ENCODE measurements around the gene YTHDC1.
"Not testable (repeated sequence)": the region's sequence is repeated elsewhere in the genome, so short reads cannot be mapped to it uniquely, and the experiment has no call there.

Gene YTHDC1

GRCh38 chr4:68349649-68350360 is at the start of gene YTHDC1:
Gene YTHDC1, minus strand, starts transcription at chr4:68350090. Its CDS starts 337 bp downstream, at chr4:68349753.
- DNase-seq (ENCODE audit: low read depth in 2 of 2): peak; percentile 86 to 92

GRCh38 chr4:68399306-68399705 is 49.4 kb upstream of the YTHDC1 start:
- no peak for DNase-seq (ENCODE audit: low read depth in 2 of 2)

- no peak for DNase-seq (ENCODE audit: low read depth in 2 of 2)
These were observed 46.9 kb upstream of the YTHDC1 start for GRCh38 chr4:68396756-68397155.

DNA sequence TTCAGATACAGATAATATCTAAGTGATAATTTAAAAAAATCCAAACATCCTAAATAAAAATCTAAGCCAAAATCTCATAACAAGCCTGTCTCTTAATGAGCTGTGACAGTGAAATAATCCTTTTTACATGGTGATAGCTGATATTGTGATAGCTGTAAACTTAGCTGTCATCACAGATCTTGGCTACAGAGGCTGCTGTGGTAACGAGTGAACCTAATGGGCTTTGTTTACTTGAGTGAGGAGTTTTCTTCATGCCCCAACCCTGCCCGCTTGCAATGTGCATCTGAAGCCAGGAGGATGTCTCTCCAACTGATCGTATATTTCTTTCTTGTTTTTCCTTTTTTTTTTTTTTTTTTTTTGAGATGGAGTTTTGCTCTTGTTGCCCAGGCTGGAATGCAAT is 41.5 kb upstream of the YTHDC1 start:
- DNase-seq (ENCODE audit: low read depth in 2 of 2): no peak

DNA sequence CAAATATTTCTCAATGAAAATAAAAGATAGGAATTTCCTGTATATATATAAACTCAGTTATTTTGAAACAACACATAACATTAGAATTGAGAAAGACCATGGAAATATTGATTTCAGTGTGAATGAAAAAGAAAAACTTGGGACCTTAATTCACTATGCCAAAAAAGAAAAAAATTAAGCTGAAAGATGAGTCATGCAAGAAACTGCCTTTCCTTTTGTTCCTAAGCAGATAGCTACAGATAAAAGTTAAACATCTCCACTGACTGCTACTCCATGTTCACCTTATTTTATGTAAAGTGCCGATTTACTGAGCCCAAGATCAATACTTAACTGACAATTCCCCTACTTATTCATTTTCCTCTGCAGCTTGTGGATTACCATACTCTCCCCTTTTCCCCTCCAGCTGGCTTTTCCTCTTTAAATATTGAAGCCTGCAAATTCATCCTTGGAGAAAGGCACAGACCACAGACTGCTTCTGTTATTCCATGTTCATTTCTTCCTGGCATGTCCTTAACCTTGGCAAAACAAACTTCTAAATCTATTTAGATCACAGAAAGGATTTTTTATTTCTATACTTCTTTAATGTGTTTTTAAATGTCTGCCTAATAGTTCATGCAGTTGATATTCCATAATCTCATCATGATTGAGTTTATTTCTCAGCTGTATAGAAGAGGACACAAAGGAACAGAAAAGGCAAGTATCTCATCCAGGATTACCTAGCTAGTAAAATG is 40.5 kb upstream of the YTHDC1 start:
- no peak for DNase-seq (ENCODE audit: low read depth in 2 of 2)

- not testable (repeated sequence) for DNase-seq (ENCODE audit: low read depth in 2 of 2)
These were observed 39.6 kb upstream of the YTHDC1 start for GRCh38 chr4:68389386-68389913.

GRCh38 chr4:68388347-68388865 is 38.5 kb upstream of the YTHDC1 start:
- DNase-seq (ENCODE audit: low read depth in 2 of 2): no peak

- DNase-seq (ENCODE audit: low read depth in 2 of 2): no peak
These were observed 35.4 kb upstream of the YTHDC1 start for GRCh38 chr4:68385267-68385666.

DNA sequence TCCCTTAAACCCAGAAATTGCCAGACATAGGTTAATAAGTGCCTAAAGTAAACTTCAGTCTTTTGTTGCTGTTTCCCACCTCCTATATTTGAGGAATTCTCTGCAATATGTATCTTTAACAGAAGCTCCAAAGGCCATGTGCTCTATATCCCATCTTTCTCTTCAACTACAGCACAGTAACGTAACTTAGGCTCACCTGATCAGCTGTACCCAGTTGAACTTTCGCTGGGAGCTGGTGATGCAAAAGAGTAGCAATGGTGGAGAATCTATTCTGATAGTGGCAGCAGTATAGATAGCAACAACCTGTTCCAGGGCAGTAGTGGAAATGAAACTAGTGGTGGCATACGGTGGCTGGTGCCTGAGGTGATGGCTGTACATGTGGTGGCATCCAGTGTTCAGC is 33.2 kb upstream of the YTHDC1 start:
- no peak for DNase-seq (ENCODE audit: low read depth in 2 of 2)

DNA sequence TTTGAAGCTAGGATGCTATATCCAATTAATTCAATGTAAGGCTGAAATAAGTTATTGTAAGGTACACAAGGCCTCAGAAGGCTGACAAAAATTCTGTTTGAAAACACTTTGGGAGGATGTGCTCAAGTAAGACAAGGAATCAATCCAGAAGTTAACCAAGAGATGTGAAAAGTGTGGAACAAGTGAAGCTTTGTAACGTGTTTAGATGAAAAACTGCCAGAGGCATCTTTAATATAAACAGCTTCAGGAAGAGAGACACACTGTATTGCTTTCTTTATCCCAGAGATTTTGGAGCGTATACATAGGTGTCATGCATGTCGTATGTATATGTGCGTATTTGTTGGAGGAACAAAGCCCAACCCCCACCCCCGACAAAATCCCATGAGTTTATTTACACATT is 28.3 kb upstream of the YTHDC1 start:
- DNase-seq (ENCODE audit: low read depth in 2 of 2): no peak

DNA sequence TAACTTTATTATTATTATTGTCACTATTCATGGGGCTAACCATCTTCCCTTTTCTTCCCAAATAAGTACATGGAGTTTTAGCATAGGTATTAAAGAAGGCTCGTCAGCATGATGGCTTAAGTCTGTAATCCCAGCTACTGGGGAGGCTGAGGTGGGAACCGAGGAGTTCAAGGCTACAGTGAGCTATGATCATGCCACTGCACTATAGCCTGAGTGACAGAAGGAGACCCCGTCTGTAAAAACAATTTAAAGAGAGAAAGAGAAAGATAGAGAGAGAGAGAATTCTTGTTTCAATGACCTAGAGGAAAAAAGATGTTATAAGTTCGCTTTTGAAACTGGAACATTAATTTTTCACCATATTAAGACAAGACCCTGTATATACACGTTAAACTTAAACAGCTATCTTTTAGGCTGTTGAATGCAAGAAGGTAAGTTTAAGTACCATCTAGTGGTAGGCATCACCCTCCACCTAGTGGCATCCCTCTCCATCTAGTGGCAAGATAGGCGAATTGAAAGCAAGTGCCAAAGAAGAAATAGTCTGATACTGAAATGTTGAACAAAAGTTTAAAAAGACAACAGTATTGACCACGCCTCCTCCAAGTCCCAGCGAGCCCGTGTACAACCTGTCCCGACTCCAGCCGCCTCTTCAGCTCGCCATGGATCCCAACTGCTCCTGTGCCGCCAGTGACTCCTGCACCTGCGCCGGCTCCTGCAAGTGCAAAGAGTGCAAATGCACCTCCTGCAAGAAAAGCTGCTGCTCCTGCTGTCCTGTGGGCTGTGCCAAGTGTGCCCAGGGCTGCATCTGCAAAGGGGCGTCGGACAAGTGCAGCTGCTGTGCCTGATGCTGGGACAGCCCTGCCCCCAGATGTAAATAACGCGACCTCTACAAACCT is 26.0 kb upstream of the YTHDC1 start:
- DNase-seq (ENCODE audit: low read depth in 2 of 2): peak; percentile 3 to 5

- peak; percentile 27 to 43 for DNase-seq (ENCODE audit: low read depth in 2 of 2)
These were observed 23.6 kb upstream of the YTHDC1 start for GRCh38 chr4:68373513-68373912.

- no peak for DNase-seq (ENCODE audit: low read depth in 2 of 2)
These were observed 22.7 kb upstream of the YTHDC1 start for GRCh38 chr4:68372588-68372987.

DNA sequence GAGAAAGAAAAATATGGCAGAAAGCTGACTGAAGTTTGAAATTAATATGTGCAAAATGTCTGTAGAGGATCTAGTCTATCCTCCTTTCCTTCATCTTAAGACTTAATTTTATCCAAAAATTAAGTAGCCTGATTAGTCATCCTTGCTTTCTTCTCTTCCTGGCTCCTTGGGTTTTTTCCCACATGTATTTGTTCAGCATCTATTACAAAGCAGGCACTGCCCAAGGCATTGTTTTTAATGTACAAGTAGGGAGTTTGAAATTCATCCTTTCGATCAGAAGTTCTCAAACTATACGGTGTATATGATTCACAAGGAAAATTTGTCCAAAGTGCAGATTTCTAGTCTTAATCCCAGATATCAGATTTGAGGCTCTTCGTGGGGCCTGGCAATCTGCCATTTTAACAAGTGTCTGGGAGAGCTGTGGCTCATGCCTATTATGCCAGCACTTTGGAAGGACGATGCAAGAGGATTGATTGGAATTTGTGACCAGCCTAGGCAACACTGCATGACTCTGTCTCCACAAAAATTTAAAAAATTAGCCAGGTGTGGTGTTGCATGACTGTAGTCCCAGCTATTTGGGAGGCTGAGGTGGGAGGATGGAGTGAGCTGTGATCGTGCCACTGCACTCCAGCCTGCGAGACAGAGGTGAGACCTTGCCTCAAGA is 19.4 kb upstream of the YTHDC1 start:
- DNase-seq (ENCODE audit: low read depth in 2 of 2): no peak

- no peak for DNase-seq (ENCODE audit: low read depth in 2 of 2)
These were observed 18.8 kb upstream of the YTHDC1 start for GRCh38 chr4:68368691-68369131.

GRCh38 chr4:68367835-68368234 is 17.9 kb upstream of the YTHDC1 start:
- DNase-seq (ENCODE audit: low read depth in 2 of 2): no peak

- no peak for DNase-seq (ENCODE audit: low read depth in 2 of 2)
These were observed 16.7 kb upstream of the YTHDC1 start for GRCh38 chr4:68366600-68366999.

GRCh38 chr4:68365068-68365467 is 15.2 kb upstream of the YTHDC1 start:
- no peak for DNase-seq (ENCODE audit: low read depth in 2 of 2)

GRCh38 chr4:68361146-68361589 is 11.3 kb upstream of the YTHDC1 start:
- DNase-seq (ENCODE audit: low read depth in 2 of 2): no peak

DNA sequence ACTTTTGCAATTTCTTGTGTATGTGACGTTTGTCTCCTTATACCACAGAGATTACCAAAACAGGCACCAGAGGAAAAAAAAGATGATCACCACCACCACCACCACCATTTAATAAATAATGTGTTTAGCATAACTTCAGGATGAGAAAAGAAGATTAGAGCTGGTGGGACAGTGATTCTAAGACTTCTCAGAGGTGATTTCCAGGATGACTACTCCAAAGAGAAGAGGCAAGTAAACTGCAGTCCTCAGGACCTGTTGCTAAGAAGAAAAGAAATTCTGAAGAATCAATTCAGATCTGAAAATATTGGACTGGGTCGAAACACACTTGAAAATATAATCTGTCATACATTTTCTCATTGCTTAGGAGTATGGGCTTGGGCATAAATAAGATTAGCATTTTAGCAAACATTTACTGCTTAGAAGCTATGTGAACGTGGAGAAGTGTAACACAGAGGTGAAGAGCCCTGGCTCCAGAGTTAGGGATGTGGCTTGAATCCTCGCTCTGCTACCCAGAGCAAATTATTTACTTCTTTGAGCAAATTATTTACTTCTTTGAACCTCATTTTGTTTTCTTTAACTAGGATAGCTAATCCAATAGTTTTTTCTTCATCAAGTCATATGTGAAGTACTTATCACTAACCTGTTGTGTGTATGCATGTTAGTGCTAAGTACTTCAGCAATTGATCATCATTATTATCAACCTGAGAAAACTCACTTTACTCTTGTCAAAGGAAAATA is 10.5 kb upstream of the YTHDC1 start:
- no peak for DNase-seq (ENCODE audit: low read depth in 2 of 2)

All from stimulated activated CD8-positive, alpha-beta memory T cell treated with anti-CD3 and anti-CD28 coated beads, Interleukin-2, amount 100 ng/mL, for 48 hours (primary cell).